ENCODE data around the gene LIF. TPM values are rescaled to one million over a fixed set of nuclear protein-coding genes. Genes with fewer than 3 reads are reported as not detected.

The LIF gene
- total RNA-seq, 2 experiments from 2014 or later = 160 to 161 TPM

DNA sequence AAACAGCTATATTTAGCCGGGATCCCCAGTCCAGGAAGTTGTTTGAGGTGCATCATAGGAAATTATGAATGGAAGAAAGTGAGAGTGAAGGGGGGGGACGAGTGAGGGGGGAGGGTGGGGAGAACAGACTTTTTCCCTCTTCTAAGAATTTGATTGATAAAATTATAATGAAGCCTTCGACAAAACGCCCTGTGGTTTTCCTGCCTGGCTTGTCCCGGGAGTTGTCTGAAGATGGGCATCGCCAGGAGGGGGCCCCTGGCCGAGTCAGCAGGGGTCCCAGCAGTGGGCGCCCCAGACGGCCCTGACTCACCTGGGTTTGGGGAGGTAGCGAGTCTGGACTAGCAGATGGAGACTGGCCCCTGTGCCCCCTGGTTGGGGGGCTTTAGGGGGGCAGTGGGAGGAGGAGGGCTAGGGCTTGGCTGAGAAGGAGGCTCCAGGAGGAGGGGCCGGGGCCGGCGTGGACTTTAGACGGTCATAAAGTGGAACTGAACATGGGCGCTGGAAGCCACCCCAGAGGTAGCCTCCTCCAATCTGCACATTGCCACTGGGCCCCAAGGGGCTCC is 336 bp upstream of the LIF start:
- H3K4me3 Mint-ChIP-seq = peak overlapping the region; percentile 97
- intact Hi-C loops (cut with micrococcal nuclease) = loop anchor here (5.0 kb wide), 1 partner anchor 70 kb away; no protein-coding TSS in a partner anchor
- POLR2A ChIA-PET = interaction anchor here (1.2 to 4.3 kb wide), 4 partner anchors 11 to 133 kb away, joined by 4 to 20 read pairs (median 7); no protein-coding TSS in a partner anchor
- peak overlapping the region; percentile 93 for H3K27ac Mint-ChIP-seq
- peak; percentile 32 for ATAC-seq
- no peak for DNase-seq
- no peaks in the 10 kb centered on the region for H3K9me3 Mint-ChIP-seq
- peaks cover 71% of the 10 kb centered on the region for H3K4me1 Mint-ChIP-seq (ENCODE audit: low read depth)
- TF ChIP-seq, protein P1, sequence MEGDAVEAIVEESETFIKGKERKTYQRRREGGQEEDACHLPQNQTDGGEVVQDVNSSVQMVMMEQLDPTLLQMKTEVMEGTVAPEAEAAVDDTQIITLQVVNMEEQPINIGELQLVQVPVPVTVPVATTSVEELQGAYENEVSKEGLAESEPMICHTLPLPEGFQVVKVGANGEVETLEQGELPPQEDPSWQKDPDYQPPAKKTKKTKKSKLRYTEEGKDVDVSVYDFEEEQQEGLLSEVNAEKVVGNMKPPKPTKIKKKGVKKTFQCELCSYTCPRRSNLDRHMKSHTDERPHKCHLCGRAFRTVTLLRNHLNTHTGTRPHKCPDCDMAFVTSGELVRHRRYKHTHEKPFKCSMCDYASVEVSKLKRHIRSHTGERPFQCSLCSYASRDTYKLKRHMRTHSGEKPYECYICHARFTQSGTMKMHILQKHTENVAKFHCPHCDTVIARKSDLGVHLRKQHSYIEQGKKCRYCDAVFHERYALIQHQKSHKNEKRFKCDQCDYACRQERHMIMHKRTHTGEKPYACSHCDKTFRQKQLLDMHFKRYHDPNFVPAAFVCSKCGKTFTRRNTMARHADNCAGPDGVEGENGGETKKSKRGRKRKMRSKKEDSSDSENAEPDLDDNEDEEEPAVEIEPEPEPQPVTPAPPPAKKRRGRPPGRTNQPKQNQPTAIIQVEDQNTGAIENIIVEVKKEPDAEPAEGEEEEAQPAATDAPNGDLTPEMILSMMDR (IDR thresholded peaks at IDR 0.05) = no peak
- H3K36me3 Mint-ChIP-seq (ENCODE audit: low read depth) = peaks cover 43% of the 10 kb centered on the region
- peaks cover 1% of the 10 kb centered on the region for H3K27me3 Mint-ChIP-seq
- CTCF ChIA-PET = interaction anchor here (0.8 to 3.6 kb wide), 3 partner anchors 16 to 139 kb away, joined by 3 to 10 read pairs (median 6); no protein-coding TSS in a partner anchor

DNA sequence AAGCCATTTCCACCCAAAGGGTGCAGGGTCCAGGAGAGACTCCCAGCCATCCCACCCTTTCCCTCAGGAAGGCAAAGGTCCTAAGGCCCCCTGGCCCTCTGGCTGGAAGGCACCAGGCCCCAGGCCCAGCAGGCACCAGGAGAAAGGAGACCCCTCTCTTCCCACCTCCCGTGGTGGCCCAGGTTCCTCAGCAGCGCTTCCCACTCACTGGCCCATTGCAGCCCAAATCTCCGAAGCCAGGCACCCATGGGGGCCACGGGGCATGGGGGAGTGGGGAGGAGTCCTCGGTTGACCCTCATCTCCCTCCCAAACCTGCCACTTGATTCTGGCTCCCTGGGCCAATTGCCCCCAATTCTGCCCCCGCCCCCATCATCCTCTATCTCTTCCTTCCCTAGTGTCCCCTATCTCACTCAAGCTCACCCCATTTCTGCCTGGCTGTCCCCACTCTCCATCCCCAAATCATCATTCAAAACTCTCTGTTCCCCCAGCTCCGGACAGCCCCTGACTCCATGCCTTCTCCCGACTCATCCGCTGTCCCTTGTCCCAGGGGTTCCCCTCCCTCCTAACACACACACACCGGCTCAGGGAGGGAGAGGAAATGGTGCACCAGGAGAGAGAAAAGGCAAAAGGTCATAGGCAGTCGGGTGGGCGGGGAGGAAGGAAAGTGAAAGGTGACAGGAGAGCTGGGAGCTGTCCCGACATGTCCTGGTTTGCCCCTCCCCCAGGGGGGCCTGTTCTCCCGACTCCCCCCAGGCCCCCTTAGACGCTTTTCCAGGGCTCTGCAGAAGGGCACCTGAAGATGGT is 1.2 kb downstream of the LIF start:
- Mint-ChIP-seq H3K4me3 (peak overlapping the region; percentile 97), H3K9me3 (no peaks in the 10 kb centered on the region), H3K27me3 (peaks cover 1% of the 10 kb centered on the region), H3K36me3 (ENCODE audit: low read depth) (peaks cover 52% of the 10 kb centered on the region), H3K27ac (peak overlapping the region; percentile 94), H3K4me1 (ENCODE audit: low read depth) (peaks cover 57% of the 10 kb centered on the region)
- ChIA-PET POLR2A (interaction anchor here (1.0 to 4.3 kb wide), 4 partner anchors 9 to 151 kb away, joined by 3 to 20 read pairs (median 7); no protein-coding TSS in a partner anchor), CTCF (interaction anchor here (0.6 to 3.6 kb wide), 3 partner anchors 43 to 145 kb away, joined by 3 to 10 read pairs (median 6); no protein-coding TSS in a partner anchor)
- TF ChIP-seq, protein P1 (IDR thresholded peaks at IDR 0.05) = no peak
- ATAC-seq (no peak), DNase-seq (peak; percentile 56)
- intact Hi-C loops (cut with micrococcal nuclease) = loop anchor here (5.0 kb wide), 1 partner anchor 68 kb away; no protein-coding TSS in a partner anchor

DNA sequence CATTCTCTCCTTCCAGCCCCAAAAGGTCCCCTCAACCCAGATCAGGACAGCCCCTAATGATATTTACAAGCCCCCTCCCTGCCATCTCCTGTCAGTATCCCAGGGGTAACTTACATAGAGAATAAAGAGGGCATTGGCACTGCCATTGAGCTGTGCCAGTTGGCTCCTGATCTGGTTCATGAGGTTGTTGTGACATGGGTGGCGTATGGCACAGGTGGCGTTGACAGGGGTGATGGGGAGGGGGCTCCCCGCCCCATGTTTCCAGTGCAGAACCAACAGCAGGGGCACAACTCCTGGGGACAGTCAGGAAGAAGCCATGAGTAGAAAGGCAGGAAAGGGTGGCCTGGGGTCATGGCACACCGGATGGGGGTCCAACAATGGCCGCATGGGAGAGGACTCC is 1.9 kb downstream of the LIF start:
- Mint-ChIP-seq H3K27ac (peak overlapping the region; percentile 94), H3K4me1 (ENCODE audit: low read depth) (peaks cover 50% of the 10 kb centered on the region), H3K9me3 (no peaks in the 10 kb centered on the region), H3K4me3 (peak overlapping the region; percentile 97), H3K36me3 (ENCODE audit: low read depth) (peaks cover 54% of the 10 kb centered on the region), H3K27me3 (peaks cover 1% of the 10 kb centered on the region)
- intact Hi-C loops (cut with micrococcal nuclease) = loop anchor here (5.0 kb wide), 1 partner anchor 67 kb away; no protein-coding TSS in a partner anchor
- ChIA-PET CTCF (interaction anchor here (3.6 kb wide), 1 partner anchor 137 kb away, joined by 10 read pairs; no protein-coding TSS in a partner anchor), POLR2A (interaction anchor here (0.6 to 4.3 kb wide), 3 partner anchors 8 to 130 kb away, joined by 3 to 20 read pairs (median 7); no protein-coding TSS in a partner anchor)
- TF ChIP-seq, protein P1 (IDR thresholded peaks at IDR 0.05) = no peak
- DNase-seq (no peak), ATAC-seq (no peak)

DNA sequence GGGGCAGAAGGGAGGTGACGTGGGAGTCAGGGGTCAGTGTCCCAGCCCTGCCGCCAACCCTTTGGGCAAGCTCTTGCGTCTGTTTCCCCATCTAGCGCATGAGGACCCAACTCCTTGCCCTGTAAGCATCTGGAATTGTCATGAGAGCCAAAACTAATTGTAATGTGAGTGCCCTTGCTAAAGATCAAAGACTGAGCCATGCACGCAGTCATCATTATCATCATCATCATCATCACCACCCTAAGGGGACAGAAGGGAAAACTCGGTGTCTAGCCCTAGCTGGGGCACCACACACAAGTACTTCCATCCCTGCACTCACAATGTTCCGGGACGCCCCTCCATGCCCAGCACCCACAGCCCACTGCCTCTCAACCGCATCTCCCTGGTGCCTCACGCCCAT is 2.5 kb downstream of the LIF start:
- H3K4me3 Mint-ChIP-seq = peak overlapping the region; percentile 97
- H3K9me3 Mint-ChIP-seq = no peaks in the 10 kb centered on the region
- H3K27ac Mint-ChIP-seq = peak overlapping the region; percentile 94
- no peak for ATAC-seq
- TF ChIP-seq, protein P1 (IDR thresholded peaks at IDR 0.05) = no peak
- no peak for DNase-seq
- intact Hi-C loops (cut with micrococcal nuclease) = no loop called here
- H3K27me3 Mint-ChIP-seq = peaks cover 1% of the 10 kb centered on the region
- ChIA-PET POLR2A (interaction anchor here (4.3 kb wide), 1 partner anchor 8 kb away, joined by 20 read pairs; no protein-coding TSS in a partner anchor), CTCF (interaction anchor here (1.0 to 3.6 kb wide), 2 partner anchors 47 to 136 kb away, joined by 4 to 10 read pairs; no protein-coding TSS in a partner anchor)
- peaks cover 54% of the 10 kb centered on the region for H3K36me3 Mint-ChIP-seq (ENCODE audit: low read depth)
- peaks cover 46% of the 10 kb centered on the region for H3K4me1 Mint-ChIP-seq (ENCODE audit: low read depth)
